ENCODE data around the gene PANK4. TPM values are rescaled to one million over a fixed set of nuclear protein-coding genes. Genes with fewer than 3 reads are reported as not detected.

PANK4 gene
- total RNA-seq, 1 donor from 2014 or later = 50.8 TPM

DNA sequence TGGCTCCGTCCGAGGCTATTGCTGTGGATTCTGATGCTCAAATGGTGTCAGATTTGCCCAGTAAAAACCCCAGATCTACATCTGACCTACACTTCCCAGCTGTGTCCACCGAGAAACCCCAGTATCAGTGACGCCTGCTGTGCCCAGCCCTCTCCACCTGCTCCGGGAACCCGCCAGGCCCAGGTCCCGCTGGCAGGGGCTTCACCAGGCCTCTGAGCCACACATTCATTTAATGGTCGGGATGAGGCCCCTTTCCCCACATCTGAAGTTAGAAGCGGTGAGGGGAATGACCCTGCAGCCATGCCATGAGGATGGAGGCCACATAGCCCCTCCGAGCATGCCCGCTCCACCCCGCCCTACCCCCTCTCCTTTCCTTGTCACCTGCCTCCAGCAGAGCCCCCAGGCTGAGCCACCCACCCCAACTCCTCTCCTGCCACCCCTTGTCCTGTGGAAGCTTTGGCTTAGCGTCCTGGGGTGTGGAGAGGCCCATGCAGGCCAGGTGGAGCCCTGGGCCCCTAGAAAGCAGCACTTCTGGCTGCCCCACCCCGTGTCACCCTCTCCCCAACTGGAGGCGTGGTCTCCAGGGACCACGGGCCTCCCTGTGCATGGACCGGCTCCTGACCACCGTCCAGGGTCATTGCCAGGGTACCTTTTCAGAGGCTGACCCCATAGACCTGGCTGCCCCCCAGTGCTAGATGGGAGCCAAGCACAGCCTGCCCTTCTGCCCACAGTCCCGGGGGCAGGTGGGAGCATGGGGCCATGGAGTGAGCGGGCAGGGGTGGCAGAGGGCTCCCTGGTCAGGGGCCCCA lies 37.8 kb upstream of the PANK4 start:
- Mint-ChIP-seq H3K36me3 (no peaks in the 10 kb centered on the region), H3K4me1 (no peaks in the 10 kb centered on the region), H3K27ac (no peak overlapping the region), H3K9me3 (no peaks in the 10 kb centered on the region), H3K27me3 (ENCODE audit: low read depth) (peaks cover 6% of the 10 kb centered on the region), H3K4me3 (no peak overlapping the region)
- no peak for TF ChIP-seq CTCF (IDR thresholded peaks at IDR 0.05; ENCODE audit: unreplicated experiment)
- DNase-seq (ENCODE audit: low spot score in 2 of 2, unreplicated experiment in 2 of 2) = no peak

- Mint-ChIP-seq H3K4me3 (no peak overlapping the region), H3K27me3 (ENCODE audit: low read depth) (peaks cover 2% of the 10 kb centered on the region), H3K9me3 (no peaks in the 10 kb centered on the region), H3K4me1 (no peaks in the 10 kb centered on the region), H3K27ac (no peak overlapping the region), H3K36me3 (no peaks in the 10 kb centered on the region)
- TF ChIP-seq CTCF (IDR thresholded peaks at IDR 0.05; ENCODE audit: unreplicated experiment) = no peak
- DNase-seq (ENCODE audit: low spot score in 2 of 2, unreplicated experiment in 2 of 2) = no peak
Measured at GRCh38 chr1:2563205-2563604, 36.8 kb upstream of the PANK4 start.

DNA sequence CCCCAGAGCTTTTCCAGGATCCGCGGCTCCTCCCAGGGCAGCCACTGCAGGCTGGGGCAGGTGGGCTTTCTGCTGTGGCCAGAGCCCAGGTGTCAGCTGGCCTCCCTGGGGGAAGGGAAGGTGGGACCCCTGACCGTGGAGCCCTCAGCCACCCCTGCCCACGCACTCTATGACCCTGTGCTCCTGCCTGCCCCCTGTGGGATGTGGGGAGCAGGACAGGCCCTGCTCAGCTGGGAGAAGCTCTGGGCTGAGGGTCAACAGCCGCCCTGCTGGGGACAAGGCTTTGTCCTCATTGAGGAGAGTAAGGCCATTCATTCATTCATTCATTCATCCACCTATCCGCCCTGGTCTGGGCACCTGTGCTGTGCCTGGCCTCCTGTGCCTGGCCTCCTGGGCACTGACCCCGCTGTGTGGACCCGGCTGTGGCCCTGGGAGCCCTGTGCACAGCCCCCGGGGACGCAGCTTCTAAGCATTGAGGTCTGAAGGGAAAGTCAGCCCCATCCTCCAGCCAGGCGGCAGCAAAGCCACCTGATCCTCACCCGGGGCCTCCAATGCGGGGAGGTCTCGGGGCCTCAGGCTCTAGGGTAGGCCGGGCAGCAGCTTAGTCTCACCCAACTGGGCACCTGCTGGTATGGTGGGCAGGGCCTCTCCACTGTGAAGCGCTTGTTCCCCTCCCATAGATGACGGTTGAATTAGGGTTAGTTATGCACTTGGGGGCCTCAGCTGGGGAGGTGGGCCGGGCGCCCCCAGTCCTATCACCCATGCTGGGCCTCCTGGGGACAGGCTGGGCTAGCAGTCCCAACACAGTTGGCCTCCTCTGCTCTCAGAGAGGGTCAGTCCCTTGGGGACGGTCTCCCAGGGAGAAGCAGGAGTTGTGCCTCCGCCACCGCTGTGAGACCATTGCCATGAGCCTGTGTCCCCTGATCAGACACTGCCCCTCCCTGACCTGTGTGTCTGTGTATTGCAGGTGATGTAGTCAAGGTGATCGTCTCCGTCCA lies 35.8 kb upstream of the PANK4 start:
- no peak overlapping the region for H3K27ac Mint-ChIP-seq
- no peak for TF ChIP-seq CTCF (IDR thresholded peaks at IDR 0.05; ENCODE audit: unreplicated experiment)
- no peak overlapping the region for H3K4me3 Mint-ChIP-seq
- peaks cover 4% of the 10 kb centered on the region for H3K27me3 Mint-ChIP-seq (ENCODE audit: low read depth)
- no peaks in the 10 kb centered on the region for H3K36me3 Mint-ChIP-seq
- no peak for DNase-seq (ENCODE audit: low spot score in 2 of 2, unreplicated experiment in 2 of 2)
- H3K4me1 Mint-ChIP-seq = no peaks in the 10 kb centered on the region
- no peaks in the 10 kb centered on the region for H3K9me3 Mint-ChIP-seq

- no peaks in the 10 kb centered on the region for H3K36me3 Mint-ChIP-seq
- H3K27me3 Mint-ChIP-seq (ENCODE audit: low read depth) = peaks cover 7% of the 10 kb centered on the region
- TF ChIP-seq CTCF (IDR thresholded peaks at IDR 0.05; ENCODE audit: unreplicated experiment) = no peak
- peaks cover 1% of the 10 kb centered on the region for H3K4me1 Mint-ChIP-seq
- no peak overlapping the region for H3K4me3 Mint-ChIP-seq
- no peak overlapping the region for H3K27ac Mint-ChIP-seq
- no peak for DNase-seq (ENCODE audit: low spot score in 2 of 2, unreplicated experiment in 2 of 2)
- H3K9me3 Mint-ChIP-seq = no peaks in the 10 kb centered on the region
Measured at GRCh38 chr1:2561446-2561845, 35.0 kb upstream of the PANK4 start.

GRCh38 chr1:2560299-2561073 lies 34.1 kb upstream of the PANK4 start:
- Mint-ChIP-seq H3K27me3 (ENCODE audit: low read depth) (peaks cover 7% of the 10 kb centered on the region), H3K9me3 (no peaks in the 10 kb centered on the region), H3K27ac (no peak overlapping the region), H3K36me3 (no peaks in the 10 kb centered on the region), H3K4me1 (peaks cover 4% of the 10 kb centered on the region), H3K4me3 (no peak overlapping the region)
- TF ChIP-seq CTCF (IDR thresholded peaks at IDR 0.05; ENCODE audit: unreplicated experiment) = no peak
- DNase-seq (ENCODE audit: low spot score in 2 of 2, unreplicated experiment in 2 of 2) = no peak

All from mesothelial cell of epicardium (in vitro differentiated cells).